ENCODE measurements around the gene HOXD4.
A peak's percentile ranks its signal among the peaks of the same experiment; 100 is the strongest.

The HOXD4 gene

DNA sequence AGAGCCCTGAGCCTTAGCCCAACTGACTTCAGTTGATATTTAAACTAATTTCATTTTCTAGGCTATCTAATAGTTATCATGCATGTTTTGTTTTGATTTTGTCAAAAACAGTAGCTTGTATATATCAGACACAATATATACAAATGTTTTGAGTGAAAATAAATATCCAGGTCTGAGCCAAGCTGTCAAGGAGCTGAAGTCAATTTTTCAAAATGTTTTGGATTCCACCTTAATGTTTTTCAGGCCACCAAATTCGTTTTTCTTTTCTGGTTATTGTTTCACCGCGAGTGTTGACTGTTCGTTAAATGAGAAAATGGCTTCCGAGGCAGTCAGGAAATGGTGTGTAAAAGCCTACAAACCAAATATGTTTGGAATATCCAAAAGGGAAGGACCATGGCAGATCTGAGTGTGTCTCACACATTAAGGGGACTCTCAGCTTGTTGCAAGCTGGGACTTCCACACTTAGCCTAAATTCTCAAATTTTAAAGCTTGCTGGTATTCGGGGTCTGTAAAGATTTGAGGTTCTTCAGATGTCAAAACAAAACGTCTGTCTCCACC is 49.0 kb upstream of the HOXD4 start (continued):
- TF ChIP-seq ZBTB44 (tag by site-specific recombination; IDR thresholded peaks at IDR 0.05), result no peak
- TF ChIP-seq, protein P1, sequence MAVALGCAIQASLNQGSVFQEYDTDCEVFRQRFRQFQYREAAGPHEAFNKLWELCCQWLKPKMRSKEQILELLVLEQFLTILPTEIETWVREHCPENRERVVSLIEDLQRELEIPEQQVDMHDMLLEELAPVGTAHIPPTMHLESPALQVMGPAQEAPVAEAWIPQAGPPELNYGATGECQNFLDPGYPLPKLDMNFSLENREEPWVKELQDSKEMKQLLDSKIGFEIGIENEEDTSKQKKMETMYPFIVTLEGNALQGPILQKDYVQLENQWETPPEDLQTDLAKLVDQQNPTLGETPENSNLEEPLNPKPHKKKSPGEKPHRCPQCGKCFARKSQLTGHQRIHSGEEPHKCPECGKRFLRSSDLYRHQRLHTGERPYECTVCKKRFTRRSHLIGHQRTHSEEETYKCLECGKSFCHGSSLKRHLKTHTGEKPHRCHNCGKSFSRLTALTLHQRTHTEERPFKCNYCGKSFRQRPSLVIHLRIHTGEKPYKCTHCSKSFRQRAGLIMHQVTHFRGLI (tag by site-specific recombination; IDR thresholded peaks at IDR 0.05), result no peak
- no peak for TF ChIP-seq ZNF621 (tag by site-specific recombination; IDR thresholded peaks at IDR 0.05)
- no peak for TF ChIP-seq FEZF1 (tag by site-specific recombination; IDR thresholded peaks at IDR 0.05)
- TF ChIP-seq ZNF221 (tag by site-specific recombination; IDR thresholded peaks at IDR 0.05; ENCODE audit: borderline replicate concordance), result no peak

DNA sequence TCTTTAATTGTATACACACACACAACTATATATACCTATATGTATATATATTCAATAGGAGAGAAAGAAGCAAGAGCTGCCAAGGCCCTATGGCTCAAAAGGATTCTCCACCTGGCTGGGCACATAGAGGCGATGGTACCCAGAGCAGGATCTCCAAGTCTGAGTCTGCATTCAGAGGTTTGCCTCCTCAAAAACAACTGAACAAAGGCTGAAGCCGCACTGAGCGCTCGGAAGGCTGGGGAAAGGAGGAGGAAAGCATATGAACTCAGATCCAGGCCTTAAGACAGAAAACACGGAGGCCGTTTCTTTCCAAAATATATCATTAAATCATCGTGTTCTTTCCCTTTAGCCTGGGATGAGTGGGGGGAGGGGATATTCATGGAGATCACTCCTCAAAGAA is 48.2 kb upstream of the HOXD4 start:
- ChIA-PET POLR2A (interaction anchor here (0.6 to 2.6 kb wide), 3 partner anchors 10 to 27 kb away, joined by 3 to 6 read pairs (median 5); no protein-coding TSS in a partner anchor), CTCF (interaction anchor here (0.6 to 2.2 kb wide), 4 partner anchors 24 to 851 kb away, joined by 3 to 4 read pairs (median 3); no protein-coding TSS in a partner anchor)
- Histone ChIP-seq H3K4me3 (ENCODE audit: low read depth, low read length) (no peak overlapping the region; the same call in 1 of the 2 replicates), H3K9me3 (ENCODE audit: control insufficient read depth, insufficient read depth, low read depth, low read length) (no peaks in the 10 kb centered on the region), H3K4me1 (ENCODE audit: control insufficient read depth, insufficient read depth, low read length) (peaks cover 4% of the 10 kb centered on the region), H3K27ac (ENCODE audit: extremely low read depth, low read depth, low read length) (peak overlapping the region; percentile 100; the same call in 1 of the 2 replicates), H3K36me3 (ENCODE audit: control insufficient read depth in 2 of 2, insufficient read depth in 1 of 2, low read length in 2 of 2) (no peaks in the 10 kb centered on the region)
- TF ChIP-seq CTCF (tag by site-specific recombination; IDR thresholded peaks at IDR 0.05), result no peak
- no peak for TF ChIP-seq OSR2 (tag by site-specific recombination; IDR thresholded peaks at IDR 0.05)
- no peak for TF ChIP-seq ZNF223 (tag by site-specific recombination; IDR thresholded peaks at IDR 0.05)
- TF ChIP-seq HIC1 (tag by site-specific recombination; IDR thresholded peaks at IDR 0.05), result no peak
- TF ChIP-seq KLF7 (tag by site-specific recombination; IDR thresholded peaks at IDR 0.05; ENCODE audit: borderline replicate concordance), result no peak
- no peak for TF ChIP-seq ZNF426 (tag by site-specific recombination; IDR thresholded peaks at IDR 0.05)
- no peak for TF ChIP-seq BCL6B (tag by site-specific recombination; IDR thresholded peaks at IDR 0.05)
- TF ChIP-seq, protein P2, sequence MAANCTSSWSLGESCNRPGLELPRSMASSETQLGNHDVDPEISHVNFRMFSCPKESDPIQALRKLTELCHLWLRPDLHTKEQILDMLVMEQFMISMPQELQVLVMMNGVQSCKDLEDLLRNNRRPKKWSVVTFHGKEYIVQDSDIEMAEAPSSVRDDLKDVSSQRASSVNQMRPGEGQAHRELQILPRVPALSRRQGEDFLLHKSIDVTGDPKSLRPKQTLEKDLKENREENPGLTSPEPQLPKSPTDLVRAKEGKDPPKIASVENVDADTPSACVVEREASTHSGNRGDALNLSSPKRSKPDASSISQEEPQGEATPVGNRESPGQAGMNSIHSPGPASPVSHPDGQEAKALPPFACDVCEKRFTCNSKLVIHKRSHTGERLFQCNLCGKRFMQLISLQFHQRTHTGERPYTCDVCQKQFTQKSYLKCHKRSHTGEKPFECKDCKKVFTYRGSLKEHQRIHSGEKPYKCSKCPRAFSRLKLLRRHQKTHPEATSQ (tag by site-specific recombination; IDR thresholded peaks at IDR 0.05), result no peak
- no peak for TF ChIP-seq ZNF366 (tag by site-specific recombination; conservative IDR thresholded peaks at IDR 0.05)
- TF ChIP-seq, protein P3, sequence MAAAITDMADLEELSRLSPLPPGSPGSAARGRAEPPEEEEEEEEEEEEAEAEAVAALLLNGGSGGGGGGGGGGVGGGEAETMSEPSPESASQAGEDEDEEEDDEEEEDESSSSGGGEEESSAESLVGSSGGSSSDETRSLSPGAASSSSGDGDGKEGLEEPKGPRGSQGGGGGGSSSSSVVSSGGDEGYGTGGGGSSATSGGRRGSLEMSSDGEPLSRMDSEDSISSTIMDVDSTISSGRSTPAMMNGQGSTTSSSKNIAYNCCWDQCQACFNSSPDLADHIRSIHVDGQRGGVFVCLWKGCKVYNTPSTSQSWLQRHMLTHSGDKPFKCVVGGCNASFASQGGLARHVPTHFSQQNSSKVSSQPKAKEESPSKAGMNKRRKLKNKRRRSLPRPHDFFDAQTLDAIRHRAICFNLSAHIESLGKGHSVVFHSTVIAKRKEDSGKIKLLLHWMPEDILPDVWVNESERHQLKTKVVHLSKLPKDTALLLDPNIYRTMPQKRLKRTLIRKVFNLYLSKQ (tag by site-specific recombination; IDR thresholded peaks at IDR 0.05; ENCODE audit: borderline replicate concordance), result no peak
